Measurements from ENCODE around the gene TDRD10.

TDRD10 gene

GRCh38 chr1:154557248-154557938 is 55.4 kb downstream of the TDRD10 start:
- no peak for DNase-seq

- DNase-seq = peak in 1 of 2 experiments; percentile 61
Observed at GRCh38 chr1:154557939-154558719, 56.1 kb downstream of the TDRD10 start, which contains the start of gene UBE2Q1. Gene UBE2Q1, minus strand, starts transcription at chr1:154558662. Its CDS starts 109 bp downstream, at chr1:154558553.

- DNase-seq = peak; percentile 99
Observed at GRCh38 chr1:154558720-154559465, 56.9 kb downstream of the TDRD10 start.

GRCh38 chr1:154559466-154560044 is 57.5 kb downstream of the TDRD10 start:
- DNase-seq = peak; percentile 88 to 96

- DNase-seq = no peak
Observed at GRCh38 chr1:154565876-154566275, 63.9 kb downstream of the TDRD10 start.

GRCh38 chr1:154567386-154568156 is 65.6 kb downstream of the TDRD10 start, which contains the start of gene CHRNB2:
Gene CHRNB2, plus strand, starts transcription at chr1:154567778. Its CDS starts 267 bp downstream, at chr1:154568045.
- DNase-seq = peak; percentile 59 to 77

- DNase-seq = no peak
Observed at GRCh38 chr1:154568157-154568815, 66.3 kb downstream of the TDRD10 start.

GRCh38 chr1:154571244-154571963 is 69.4 kb downstream of the TDRD10 start:
- DNase-seq = no peak

- DNase-seq = no peak
Observed at GRCh38 chr1:154571964-154572288, 69.9 kb downstream of the TDRD10 start.

- DNase-seq = no peak
Observed at GRCh38 chr1:154572468-154573167, 70.6 kb downstream of the TDRD10 start.

- no peak for DNase-seq
Observed at GRCh38 chr1:154573168-154573510, 71.1 kb downstream of the TDRD10 start.

GRCh38 chr1:154574716-154575115 is 72.7 kb downstream of the TDRD10 start:
- DNase-seq = peak in 1 of 2 experiments; percentile 70

- no peak for DNase-seq
Observed at GRCh38 chr1:154575147-154575927, 73.3 kb downstream of the TDRD10 start.

- no peak for DNase-seq
Observed at GRCh38 chr1:154575951-154576566, 74.0 kb downstream of the TDRD10 start.

GRCh38 chr1:154577346-154578057 is 75.5 kb downstream of the TDRD10 start:
- DNase-seq = no peak

- DNase-seq = no peak
Observed at GRCh38 chr1:154578058-154578418, 76.0 kb downstream of the TDRD10 start.

GRCh38 chr1:154579374-154579773 is 77.4 kb downstream of the TDRD10 start:
- no peak for DNase-seq

GRCh38 chr1:154581766-154582165 is 79.7 kb downstream of the TDRD10 start:
- DNase-seq = no peak

- DNase-seq = no peak
Observed at GRCh38 chr1:154582885-154583284, 80.9 kb downstream of the TDRD10 start.

Data from NCI-H446 (cell line).